GM18502 (cell line): ENCODE measurements around the gene HJV.
"Not testable (repeated sequence)": the region's sequence is repeated elsewhere in the genome, so short reads cannot be mapped to it uniquely, and the experiment has no call there.

Experiments
- ATAC-seq: cut with Tn5 transposase; IDR thresholded peaks from one replicate; pipeline ENCODE4 v1.9.1; 2021; ENCODE audit warnings: mild to moderate bottlenecking; ENCODE audit not compliant: unreplicated experiment, poor library complexity

The HJV gene, protein sequence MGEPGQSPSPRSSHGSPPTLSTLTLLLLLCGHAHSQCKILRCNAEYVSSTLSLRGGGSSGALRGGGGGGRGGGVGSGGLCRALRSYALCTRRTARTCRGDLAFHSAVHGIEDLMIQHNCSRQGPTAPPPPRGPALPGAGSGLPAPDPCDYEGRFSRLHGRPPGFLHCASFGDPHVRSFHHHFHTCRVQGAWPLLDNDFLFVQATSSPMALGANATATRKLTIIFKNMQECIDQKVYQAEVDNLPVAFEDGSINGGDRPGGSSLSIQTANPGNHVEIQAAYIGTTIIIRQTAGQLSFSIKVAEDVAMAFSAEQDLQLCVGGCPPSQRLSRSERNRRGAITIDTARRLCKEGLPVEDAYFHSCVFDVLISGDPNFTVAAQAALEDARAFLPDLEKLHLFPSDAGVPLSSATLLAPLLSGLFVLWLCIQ

DNA sequence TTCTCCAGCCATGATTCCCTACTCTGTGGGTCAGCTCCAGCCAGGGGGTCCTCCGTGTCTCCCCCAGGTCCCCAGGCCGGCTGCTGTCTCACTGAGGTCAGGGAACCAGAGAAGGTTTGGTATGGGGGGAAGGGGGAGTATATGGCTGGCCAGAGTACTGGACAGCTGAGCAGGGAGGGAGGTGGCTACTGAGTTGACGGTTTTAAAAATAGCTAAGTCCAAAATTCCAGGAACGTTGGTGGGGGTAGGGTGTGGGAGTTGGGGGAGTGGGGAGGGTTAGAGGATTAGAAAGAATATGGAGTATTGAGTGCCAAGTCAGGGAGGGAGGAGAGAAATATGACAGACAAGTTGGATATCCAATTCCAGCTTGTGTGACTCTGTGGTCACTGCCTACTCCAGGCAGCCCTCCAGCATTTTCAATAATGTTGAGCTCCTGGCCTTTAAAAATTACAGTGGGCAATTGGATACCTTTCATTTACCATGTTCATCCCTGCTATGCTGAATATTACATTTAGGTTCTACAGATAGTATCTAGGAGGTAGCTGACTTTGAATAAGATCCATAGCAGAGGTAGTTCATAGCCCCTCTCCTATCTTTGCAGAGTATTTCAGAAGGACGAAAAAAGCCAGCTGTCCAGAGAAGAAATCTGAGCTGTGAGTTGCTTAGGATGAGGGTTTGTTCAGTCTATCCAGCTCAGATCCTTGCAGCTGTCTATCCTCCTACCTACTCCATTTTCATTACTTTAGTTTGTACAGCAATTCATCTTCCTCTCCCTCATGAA lies at the start of gene HJV:
Gene HJV (minus strand): TSS at position 114 of the 781 bp plus-strand sequence. CDS start 1,504 bp downstream, outside the sequence.
- ATAC-seq: no peak

DNA sequence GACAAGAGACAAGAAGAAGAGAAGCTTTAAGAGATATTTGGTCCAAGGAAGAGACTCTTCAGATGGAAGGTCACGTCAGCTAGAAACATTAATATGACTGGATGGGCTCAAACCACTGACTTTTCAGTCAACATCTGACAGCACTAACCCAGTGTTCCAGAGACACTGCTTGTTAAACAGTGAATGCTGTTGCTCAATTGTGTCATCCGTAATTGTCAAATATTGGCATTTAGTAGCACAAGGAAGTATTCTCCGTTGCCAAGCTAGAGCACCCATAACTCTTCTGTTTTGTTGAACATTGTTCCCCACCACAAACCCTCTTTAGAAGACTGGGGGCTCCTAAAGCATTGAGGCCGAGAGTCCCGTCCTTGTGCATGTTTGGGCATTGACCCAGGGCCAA lies 37.6 kb upstream of the HJV start:
- not testable (repeated sequence) for ATAC-seq

DNA sequence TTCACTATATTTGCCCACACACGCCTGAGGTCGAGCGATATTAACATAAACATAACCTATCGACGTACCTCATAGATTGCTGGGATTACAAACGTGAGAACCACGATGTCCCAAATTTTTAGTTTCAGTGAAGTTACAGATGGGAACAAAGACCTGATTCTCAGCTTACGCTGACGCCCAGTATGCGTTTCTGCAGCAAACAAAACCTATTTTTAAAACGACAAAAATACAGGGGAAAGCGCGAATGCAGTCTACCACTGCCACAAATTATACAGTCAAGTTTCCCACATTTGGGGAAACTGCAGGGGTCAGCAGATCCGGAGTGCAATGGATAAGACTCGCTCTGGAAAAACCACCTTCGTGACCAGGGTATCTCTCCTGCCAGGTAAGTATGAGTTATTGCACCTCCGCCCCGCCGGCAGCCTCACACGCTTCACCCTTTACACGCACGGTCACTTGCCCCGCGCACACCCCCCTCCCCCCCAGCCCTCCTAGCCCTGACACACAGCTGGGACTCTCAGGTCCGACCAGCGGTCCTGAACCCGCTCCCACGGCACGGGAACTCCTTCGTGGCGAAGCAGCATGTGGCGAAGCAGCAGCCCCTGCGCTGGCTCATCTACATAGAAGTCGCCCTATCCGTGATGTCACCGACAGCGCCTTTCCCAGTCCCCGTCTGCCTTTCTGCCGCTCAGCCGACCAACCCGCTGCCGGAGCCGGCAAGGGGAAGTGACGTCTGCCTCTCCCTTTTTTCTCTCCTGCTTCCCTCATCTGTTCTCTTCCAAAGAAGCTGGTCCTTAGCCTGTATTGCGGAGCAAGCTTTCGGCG lies 30.5 kb upstream of the HJV start:
- ATAC-seq: peak; percentile 79

DNA sequence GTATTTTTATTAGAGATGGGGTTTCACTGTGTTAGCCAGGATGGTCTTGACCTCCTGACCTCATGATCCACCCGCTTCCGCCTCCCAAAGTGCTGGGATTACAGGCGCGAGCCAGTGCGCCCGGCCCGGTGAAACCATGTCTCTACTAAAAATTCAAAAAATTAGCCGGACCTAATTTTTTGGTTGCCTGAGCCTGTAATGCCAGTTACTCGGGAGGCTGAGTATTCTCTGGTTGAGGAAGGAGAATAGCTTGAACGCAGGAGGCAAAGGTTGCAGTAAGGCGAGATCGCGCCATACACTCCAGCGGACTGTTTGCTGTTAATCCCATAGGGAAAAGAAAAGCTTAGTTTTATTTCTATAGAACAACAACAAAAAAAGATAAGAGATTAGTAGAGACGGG lies 29.9 kb upstream of the HJV start:
- ATAC-seq: no peak

DNA sequence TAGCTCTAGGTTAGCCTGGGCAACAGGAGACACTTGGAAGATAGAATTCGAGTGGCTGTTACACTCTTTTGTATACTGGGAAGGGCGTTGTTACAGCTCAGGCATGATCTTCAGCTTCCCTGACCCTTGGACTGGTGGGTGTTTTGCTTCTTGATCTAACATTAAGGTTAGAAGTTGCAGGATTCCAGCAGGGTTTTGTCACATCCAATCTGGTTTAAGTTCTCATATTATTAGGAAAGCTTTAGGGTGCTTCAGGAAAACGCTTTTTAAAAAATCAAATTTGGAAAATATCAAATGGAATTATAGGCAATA lies 29.1 kb upstream of the HJV start:
- ATAC-seq: not testable (repeated sequence)

DNA sequence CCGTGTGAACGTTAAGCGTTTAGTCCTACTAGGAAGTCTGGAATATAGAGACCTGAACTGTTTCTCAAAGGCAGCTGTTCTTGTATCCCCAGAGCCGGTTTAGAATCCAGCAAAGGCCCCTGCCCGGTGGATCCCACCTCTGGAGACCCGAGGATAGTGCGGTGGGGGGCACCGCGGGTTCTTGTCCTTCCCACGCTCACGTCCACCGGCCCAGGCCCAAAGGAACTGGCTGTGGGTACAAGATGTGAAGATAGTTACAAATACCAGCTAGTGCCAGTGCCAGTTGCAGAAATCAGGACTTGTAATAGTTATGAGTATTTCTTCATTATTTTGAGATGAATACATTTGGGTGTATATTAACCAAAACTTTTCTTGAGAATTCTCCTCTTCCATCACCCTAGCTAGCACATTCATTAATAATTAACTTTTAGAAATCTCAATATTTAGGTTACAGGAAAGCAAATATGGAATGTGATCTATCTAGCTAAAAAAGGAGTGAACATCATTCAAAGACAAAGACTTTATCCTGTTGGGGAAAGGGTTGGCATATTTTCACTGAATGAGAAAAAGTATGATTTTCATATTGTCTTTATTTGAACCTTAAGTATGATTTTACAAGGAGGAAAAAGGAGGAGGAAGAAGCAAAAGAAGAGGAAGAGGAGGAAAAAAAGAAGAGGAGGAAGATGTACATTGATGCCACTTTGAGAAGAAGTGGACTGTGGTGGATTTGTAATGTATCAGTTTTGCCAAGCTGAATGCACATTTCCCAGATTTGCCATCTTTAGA lies 28.5 kb upstream of the HJV start:
- ATAC-seq: not testable (repeated sequence)

DNA sequence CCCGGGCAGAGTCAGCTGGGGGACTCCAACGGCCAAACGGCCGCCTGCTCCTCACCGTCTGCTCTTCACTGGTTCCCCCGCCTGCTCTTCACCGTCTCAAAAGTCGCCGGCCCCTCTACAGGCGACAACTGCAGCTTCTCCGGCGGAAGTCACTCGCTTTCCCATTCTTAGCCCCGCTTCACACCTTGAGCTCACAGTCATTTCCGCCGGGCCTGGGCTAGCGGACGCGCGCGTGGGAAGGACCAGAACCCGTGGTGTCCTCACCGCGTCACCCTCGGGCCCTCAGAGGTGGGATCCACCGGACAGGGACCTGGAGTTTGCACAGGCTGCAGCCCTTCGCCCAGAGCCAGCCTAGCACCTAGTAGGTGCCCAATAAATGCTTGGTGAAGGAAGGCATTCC lies 27.9 kb upstream of the HJV start:
- ATAC-seq: no peak

DNA sequence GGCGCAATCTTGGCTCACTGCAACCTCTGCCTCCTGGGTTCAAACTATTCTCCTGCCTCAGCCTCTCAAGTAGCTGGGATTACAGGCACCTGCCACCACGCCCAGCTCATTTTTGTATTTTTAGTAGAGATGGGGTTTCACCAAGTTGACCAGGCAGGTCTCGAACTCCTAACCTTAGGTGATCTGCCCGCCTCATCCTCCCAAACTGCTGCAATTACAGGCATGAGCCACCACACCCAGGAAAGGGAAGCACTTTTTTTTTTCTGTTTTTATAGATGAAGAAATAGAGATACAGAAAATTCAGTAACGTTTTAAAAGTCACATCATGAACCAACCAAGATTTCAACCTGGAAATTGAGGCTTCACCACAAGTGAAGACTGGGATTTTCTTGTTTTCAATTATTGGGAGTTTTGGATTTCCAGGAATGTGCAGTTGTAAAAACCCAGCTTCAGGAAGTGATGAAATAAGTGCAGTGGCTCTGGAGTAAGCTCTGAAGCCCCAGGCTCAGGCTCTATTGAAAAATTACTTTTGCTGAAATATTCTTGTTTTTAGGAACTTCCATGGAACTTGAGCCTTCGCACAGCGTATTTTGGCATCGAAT lies 27.1 kb upstream of the HJV start:
- not testable (repeated sequence) for ATAC-seq

DNA sequence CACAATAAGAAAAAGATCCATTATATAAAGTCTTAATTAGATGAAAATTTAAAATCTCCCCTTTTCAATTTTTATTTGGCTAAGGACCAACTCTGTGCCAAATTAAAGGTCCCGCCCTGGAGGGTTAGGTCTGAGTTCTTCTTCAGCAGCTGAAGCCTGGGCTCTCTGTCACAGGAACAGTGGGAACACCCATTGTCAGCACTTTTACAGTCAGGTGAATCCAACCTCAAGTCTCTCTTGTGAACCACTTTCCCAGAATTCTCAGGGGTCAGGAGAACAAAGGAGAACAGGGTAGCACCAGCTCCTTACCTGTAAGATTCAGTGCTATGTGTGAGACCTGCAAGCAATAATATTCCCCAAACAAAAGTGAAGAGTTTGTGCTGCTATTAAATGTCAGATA lies 25.1 kb upstream of the HJV start:
- no peak for ATAC-seq

DNA sequence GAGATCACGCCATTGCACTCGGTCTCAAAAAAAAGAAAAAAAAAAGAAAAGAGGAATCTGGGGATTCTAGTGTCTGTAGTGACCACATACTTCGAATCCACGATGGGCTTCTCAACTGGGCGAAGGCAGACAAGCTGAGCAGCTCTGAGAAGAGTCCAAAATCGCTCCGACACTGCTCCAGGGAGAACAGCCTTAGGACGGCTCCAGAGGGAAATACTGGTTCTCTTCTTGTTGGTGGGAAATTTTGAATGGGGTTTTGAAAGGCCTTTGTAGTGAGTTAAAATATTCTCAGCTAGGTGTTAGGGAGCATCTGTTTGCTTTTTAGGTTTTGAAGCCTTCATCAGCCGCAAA lies 18.3 kb upstream of the HJV start:
- ATAC-seq: no peak

DNA sequence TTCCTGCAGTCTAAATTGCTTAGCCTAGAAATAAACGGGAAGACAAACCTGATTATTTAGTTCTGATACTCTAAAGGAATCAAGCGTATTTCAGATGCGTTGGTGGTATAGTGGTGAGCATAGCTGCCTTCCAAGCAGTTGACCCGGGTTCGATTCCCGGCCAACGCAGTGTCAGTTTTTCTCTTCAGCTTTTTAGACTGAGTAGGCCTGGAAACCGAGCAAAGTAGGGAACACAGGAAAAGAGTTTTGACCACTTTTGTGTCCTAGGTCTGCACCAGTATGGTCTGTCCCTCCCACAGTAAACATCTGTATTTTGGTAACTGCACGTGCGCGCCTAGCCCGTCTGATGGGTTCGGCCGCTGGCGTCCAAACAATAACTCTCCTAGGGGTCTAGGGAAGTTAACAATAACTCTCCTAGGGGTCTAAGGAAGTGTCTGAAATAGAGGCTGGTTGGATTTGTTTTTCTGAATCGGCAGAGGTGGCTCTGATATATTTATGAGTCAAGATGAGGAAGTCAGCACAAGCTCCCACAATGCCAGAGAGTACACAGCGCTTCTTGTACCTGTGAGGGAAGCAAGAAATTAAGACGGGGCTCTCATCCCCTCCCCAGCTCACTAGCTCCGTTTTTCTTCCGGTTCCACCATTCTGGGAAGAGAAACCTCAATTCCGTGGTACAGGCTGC lies 15.6 kb upstream of the HJV start:
- peak; percentile 33 for ATAC-seq

DNA sequence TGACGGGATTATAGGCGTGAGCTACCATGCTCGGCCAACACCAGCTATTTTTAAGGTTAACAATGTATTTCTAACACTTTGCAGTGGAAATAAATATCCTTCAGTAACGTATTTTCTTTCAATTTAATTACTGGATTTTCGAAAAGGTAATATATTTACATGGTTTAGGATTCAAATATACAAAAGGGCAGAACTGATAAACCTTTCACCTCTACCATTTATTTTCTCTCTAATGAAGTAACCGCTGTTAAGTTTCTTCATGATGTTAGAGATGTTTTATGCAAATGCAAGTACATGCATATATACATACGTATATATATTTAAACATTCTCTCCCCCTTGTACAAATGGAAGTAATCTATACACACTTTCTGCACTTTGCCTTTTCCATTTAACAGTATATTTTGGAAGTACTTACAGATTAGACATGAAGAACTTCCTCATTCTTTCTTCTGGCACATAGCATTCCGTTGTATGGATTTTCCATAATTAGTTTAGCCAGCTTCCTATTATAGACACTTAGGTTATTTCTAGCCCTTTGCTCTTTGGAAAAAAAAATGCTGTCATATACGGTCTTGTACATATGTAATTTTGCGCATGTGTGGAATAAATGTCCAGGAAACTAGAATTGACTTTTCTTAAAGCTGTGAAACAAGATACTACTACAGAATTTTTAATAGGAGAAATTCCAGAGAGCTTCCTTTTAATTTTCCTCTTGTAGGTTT lies 14.9 kb upstream of the HJV start:
- no peak for ATAC-seq

DNA sequence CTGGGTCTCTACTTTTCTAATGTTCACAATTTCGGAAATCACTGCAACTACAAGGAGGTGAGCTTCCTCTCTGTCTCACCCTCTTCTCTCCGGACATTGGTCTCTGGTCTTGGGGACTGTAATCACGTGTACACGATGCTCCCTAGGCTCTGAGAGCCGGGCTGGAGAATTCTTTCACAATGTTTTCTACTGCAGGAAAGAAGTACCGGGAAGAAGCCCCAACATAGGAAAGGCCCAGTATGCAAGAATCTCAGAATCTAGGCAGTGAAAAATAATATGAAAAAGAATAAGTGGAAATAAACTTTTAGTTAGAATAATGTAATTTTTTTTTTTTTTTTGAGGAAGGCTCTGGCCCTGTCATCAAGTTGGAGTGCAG lies 13.5 kb upstream of the HJV start:
- no peak for ATAC-seq

DNA sequence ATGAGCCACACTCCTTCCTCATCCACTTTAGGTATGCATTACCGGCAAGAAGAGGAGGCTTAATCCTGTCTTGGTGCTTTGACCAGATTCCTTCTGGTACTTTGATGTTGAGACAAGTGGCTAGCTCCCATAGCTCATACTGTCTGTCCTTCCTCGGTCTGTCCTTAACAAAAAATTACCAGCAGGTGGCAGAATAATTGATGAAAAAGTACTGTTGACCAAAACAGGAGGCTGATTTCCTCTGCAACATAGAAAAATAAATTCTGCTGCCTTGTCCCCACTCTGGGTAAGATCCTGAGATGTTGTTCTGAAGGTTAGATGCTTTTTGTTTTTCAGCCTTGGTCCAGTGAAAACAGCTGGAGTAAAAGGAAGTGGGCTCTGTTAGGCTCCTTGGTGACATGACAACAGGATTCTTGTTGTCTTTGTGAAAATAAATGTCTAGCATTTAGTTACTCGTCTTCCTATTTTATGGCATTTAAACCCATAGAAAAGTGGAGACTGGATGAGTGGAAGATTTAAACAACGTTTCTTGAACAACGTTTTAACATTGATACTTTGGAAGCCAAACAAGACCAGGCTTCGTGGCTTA lies 11.2 kb upstream of the HJV start:
- ATAC-seq: no peak

DNA sequence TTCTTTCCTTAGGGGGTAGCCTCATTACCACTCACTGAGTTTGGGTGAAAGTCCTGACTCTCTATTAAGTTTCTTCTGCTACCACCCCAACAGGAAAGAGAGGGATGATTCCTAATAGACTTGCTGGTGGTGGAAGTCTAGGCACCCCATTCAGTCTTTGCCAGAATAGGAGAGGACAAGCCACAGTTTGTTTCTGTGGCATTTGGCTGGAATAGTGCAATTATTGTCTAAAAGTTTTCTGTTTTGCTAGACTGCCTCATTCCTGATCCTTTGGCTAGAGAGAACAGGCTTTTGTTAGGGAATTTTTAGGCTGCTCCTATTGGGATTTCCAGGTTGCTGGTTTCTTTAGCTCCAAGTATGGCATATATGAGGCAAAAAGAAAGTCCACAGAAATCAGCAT lies 9.9 kb upstream of the HJV start:
- no peak for ATAC-seq

DNA sequence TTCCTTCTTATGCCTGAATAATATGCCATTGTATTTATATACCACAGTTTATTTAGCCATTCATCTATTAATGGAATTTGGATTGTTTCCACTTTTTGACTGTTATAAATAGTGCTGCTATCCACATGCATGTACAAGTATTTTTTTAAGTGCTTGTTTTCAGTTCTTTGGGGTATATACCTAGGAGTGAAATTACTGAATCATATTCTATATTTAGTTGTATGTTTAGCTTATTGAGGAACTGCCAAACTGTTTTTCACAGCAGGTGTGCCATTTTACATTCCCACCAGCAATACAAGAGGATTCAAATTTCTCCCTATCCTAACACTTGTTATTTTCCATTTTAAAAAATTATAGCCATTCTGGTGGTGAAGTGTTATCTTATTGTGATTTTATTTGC lies 7.6 kb upstream of the HJV start:
- no peak for ATAC-seq

DNA sequence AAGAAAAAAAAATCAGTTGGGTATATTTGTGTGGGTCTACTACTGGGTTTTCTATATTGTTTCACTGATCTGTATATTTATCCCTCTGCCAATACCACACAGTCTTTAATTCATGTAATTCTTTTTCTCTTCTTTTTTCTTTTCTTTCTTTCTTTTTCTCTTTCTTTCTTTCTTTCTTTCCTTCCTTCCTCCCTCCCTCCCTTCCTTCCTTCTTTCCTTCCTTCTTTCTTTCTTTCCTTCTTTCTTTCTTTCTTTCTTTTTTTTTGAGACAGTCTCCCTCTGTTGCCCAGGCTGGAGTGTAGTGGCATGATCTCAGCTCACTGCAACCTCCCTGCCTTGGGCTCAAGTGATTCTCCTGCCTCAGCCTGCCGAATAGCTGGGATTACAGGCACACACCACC lies 5.1 kb upstream of the HJV start:
- ATAC-seq: not testable (repeated sequence)

DNA sequence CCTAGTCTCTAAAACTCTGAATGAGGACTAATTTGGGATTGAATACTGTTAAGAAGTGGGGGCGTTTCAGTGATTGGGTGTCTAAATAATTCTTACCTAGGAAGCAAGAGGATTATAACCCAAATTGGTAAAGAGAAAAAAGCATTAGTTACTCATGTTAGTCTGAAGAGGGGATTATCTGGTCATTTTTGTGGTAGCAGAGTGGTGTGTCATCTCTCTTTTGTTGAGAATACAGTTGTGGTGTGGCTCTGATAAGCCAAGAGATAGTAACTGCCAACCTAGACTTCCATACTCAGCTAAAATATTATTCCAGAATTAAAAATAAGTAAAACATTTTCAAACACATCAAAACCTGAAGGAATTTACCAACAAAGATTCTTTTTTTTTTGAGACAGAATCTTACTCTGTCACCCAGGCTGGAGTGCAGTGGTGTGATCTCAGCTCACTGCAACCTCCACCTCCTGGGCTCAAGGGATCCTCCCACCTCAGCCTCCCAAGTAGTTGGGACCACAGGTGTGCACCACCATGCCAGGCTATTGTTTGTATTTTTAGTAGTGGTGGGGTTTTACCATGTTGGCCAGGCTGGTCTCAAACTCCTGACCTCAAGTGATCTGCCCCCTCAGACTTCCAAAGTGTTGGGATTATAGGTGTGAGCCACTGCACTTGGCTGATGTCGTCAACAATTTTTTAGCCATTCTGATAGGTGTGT lies 4.4 kb upstream of the HJV start:
- ATAC-seq: not testable (repeated sequence)
